GM19351 (cell line): Measurements from ENCODE around the gene LANCL3.
"Not testable (repeated sequence)": the region's sequence is repeated elsewhere in the genome, so short reads cannot be mapped to it uniquely, and the experiment has no call there.

Experiments
- ATAC-seq: cut with Tn5 transposase; IDR thresholded peaks from one replicate; pipeline ENCODE4 v1.9.1; 2021; ENCODE audit warnings: mild to moderate bottlenecking, moderate library complexity; ENCODE audit not compliant: unreplicated experiment

Gene LANCL3

DNA sequence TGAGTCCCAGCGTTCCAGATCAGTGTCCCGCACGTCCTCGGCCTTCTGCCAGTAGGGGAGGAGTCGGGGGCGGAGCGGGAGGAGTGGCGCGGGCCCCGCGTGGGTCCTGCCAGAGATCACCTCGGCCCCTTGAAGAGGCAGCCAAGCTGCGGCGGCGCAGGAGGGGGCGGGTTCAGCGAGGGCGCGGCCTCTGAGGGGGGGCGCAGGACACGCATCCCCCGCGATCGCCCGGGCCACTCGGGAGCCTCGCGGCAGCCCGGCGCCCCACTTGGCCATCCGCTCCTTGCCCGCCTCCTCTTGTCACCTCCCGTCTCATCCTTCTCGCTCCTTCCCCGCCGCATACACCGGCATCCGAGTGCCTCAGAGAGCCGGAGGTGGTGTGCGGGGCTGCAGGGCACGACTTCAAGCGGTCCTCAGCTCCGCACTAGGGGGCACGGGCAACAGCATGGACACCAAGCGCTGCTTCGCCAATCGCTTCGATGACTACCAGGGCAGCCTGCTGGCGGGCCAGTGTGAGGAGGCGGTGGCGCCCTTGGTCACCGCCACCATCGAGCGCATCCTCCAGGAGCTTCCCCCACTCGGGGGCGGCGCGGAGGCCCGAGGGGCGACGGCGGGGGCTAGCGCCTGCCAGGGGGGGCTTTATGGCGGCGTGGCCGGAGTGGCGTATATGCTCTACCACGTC lies at the start of gene LANCL3:
Gene LANCL3, plus strand, starts transcription at position 236 of the 682 bp plus-strand sequence. Its CDS starts 210 bp downstream, at position 446.
- ATAC-seq, result not testable (repeated sequence)

DNA sequence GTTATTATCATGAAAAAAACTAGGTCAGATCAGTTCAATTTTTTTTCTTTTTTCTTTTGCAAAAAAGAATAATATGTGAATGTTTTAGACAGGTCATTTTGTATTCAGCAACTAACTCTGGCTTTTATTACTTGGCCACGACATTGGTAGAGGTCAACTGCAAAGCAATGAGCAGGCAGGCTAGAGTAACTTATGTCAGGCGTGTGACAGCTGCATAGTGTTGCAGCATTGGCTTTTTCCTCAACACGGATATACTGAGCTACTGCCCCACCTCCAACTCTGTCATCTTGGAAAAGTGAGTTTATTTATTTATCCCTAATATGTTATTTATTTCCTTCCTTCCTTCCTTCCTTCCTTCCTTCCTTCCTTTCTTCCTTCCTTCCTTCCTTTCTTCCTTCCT lies 47.8 kb upstream of the LANCL3 start:
- ATAC-seq, result not testable (repeated sequence)

DNA sequence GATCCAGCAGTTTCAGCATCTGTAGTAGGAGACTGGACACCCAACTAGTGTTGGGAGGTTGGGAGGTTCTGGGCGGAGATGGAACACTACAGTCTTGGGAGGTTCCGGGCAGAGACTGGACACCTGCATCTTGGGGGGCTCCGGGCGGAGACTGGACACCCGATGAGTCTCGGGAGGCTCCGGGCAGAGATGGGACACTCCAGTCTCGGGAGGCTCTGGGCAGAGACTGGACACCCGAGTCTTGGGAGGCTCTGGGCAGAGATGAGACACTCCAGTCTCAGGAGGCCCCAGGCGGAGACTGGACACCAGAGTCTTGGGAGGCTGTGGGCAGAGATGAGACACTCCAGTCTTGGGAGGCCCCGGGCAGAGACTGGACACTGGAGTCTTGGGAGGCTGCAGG lies 29.5 kb upstream of the LANCL3 start:
- ATAC-seq, result no peak

DNA sequence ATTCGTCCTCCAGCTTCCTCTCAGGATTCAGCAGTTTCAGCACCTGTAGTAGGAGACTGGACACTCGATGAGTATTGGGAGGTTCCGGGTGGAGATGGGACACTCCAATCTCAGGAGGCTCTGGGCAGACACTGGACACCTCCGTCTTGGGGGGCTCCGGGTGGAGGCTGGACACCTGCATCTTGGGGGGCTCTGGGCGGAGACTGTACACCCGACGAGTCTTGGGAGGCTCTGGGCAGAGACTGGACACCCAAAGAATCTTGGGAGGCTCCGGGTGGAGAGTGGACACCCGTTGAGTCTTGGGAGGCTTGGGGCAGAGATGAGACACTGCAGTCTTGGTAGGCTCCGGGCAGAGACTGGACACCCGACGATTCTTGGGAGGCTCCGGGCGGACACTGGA lies 28.7 kb upstream of the LANCL3 start:
- ATAC-seq, result no peak

DNA sequence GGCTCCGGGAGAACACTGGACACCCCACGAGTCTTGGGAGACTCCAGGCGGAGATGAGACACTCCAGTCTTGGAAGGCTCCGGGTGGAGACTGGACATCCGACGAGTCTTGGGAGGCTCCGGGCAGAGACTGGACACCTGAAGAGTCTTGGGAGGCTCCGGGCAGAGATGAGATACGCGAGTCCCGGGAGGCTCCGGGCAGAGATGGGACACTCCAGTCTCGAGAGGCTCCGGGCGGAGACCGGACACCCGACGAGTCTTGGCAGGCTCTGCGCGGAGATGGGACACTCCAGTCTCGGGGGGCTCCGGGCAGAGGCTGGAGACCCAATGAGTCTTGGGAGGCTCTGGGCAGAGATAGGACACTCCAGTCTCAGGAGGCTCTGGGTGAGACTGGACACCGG lies 28.1 kb upstream of the LANCL3 start:
- ATAC-seq, result no peak

DNA sequence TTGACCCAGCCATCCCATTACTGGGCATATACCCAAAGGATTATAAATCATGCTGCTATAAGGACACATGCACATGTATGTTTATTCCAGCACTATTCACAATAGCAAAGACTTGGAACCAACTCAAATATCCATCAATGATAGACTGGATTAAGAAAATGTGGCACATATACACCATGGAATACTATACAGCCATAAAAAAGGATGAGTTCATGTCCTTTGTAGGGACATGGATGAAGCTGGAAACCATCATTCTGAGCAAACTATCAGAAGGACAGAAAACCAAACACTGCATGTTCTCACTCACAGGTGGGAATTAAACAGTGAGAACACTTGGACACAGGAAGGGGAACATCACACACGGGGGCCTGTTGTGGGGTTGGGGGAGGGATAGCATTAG lies 26.9 kb upstream of the LANCL3 start:
- ATAC-seq, result not testable (repeated sequence)

DNA sequence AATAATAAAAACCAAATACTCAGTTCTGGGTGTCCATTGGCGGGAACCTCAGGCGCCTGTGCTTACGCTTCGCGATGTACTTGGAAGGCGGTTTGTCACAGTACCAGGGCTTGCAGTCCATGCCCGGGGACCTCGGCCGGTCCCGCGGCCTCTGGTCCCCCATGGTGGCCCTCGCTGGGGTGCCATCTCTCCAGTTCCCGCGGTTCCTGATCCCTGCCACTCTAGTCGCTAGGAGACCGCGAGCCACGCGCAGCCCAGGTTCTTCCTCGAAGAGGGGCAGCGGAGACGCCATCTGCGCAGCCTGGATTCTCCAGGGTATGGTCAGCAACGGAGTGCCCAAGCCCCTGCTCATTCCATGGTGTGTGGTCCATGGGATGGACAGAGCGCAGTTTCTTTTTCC lies 26.4 kb upstream of the LANCL3 start:
- no peak for ATAC-seq

DNA sequence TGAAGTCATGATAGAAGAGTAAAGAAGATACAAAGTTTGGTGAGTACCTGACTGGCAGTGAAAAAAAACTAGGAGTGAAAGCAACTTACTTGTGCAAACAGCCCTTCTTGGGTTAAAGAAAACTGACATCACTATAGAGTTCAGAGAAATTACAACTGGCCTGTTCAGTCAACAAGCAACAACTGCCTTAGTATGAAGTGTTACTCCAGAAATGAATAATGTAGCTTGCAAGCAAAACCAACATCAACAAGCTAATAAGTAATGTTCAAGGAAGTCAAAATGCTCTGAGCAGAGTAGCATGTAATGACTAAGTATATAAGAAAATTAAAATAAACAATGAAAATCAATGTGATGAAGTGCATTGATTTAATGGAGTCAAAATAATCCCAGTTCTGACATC lies 21.8 kb upstream of the LANCL3 start:
- ATAC-seq, result not testable (repeated sequence)

DNA sequence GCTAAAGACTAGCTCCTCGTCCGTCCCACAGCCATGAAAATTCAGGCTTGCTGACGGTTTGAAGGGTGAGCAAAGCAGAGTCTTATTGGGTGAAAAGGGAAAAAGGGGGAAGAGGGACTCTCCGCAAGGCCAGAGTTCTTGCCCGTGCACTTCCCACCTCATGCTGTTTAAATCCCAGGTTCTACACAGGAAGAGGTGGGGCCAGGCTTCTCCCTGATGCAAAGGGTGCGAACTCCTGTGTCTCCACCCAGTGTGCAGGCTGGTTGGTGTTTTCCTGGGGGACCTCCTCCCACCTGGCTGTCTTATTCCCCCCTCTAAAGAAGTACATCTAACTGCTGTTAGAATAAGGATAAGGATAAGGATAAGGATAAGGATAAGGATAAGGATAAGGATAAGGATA lies 18.0 kb upstream of the LANCL3 start:
- no peak for ATAC-seq

DNA sequence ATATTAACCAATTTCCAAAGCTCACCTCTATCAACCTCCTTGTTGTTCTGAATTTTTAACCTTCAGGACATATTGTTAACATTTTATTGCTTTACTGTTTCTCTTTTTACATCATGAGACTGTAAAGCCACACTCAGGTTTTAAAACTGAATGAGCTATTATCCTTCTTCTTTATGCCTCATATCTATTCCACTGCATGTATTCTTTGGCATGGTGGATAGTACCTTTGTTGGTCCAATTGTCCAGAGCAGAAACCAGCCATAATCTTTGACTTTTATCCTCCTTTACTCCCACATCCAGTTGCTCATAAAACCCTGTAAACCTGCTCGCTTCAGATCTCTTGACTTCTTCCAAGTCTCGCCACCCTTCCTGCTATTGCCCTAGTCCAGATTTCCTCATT lies 6.2 kb upstream of the LANCL3 start:
- ATAC-seq, result not testable (repeated sequence)

DNA sequence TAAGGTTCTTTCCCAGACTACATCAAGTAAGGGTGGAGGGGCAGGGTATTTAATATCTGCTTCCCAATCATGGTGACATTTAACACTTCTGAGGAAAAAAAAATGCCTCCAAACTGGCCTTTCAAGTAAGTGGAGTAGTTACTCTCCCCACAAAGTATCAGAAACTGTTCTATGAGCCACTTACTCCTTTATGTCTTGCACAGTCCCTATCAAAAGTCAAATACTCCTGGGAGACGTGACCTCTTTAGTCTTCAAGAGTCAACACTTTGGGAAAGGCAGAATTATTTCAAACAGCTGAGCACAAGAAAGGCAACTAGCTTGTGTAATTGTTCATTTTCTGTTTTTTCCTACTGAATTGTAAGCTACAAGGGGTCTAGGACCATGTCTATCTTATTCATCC lies 1.1 kb upstream of the LANCL3 start:
- not testable (repeated sequence) for ATAC-seq

DNA sequence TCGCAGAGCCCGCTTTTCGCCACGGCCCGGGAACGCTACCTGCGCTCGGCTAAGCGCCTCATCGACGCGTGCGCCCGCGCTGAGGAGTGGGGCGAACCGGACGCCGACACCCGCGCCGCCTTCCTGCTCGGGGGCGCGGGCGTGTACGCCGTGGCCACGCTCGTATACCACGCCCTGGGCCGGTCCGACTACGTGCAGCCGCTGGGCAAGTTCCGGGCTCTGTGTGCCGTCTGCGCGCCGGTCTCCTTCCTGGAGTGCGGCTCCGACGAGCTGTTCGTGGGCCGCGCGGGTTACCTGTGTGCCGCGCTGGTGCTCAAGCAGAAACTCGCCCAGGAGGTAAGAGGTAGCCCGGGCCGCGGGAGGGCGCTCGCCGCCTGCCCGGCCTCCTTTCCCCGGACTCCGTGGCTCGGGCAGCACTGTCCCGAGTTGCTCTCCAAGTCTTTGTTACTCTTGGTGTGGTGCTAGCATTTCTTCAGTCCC lies 687 bp downstream of the LANCL3 start:
- ATAC-seq, result peak; percentile 63

DNA sequence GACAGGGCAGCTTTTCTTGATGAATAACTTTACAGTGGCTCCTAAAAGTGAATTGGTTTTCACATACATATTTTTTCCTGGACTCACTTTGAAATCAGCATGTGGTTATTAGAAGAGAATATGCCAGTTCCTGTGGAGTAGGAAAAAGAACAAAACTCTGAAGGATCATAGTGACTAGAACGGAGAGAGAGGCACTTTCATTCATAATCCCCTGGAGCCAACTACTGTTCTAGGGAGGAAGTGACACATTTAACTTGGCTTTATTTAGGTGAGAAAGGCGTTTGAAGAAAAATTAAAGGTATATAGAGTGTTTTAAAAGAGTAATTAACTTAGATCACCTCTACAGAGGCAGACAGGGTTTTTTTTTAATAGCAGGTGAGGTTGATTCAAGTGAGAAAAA lies 1.7 kb downstream of the LANCL3 start:
- ATAC-seq, result peak; percentile 36

DNA sequence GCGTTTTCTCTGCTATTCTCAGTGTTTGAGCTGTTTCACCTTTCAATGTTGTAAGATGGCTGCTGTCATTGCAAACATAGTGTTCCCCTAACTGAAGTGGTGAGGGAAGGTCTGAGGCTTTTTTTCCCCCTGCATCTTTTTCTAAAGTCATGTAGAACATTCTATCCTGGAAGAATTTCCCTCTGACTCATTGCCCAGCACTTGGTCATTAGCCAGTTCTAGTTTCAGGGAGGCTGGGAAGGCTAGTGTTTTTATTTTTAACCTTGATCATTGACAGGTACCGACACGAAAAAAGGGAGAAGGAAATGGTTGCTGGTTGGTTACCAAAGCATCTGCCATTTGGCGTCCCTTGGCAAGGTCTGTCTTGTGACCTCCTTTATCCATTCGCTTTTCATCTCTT lies 6.6 kb downstream of the LANCL3 start:
- no peak for ATAC-seq

DNA sequence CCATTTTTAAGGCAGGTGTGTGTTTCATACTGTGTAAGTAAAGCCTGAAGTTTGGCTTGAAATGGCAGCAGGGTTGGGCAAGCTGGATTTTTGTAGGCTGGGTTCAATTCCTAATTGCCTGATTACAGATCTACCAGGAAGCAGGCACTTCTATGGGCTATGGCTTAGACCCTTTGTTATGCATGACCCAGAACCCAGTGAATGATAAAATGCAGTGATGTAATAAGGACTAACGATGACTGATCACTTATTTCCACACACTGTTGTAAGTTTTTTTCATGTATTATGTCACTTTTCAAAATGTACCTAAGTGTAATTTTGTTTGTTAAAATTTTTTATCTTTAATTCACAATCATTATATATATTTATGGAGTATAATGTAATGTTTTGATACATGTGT lies 8.6 kb downstream of the LANCL3 start:
- ATAC-seq, result no peak

DNA sequence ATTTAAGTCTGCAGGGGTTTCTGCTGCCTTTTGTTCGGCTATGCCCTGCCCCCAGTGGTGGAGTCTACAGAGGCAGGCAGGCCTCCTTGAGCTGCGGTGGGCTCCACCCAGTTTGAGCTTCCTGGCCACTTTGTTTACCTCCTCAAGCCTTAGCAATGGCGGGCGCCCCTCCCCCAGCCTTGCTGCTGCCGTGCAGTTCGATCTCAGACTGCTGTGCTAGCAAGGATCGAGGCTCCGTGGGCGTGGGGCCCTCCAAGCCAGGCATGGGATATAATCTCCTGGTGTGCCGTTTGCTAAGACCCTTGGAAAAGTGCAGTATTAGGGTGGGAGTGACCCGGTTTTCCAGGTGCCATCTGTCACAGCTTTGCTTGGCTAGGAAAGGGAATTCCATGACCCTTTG lies 15.9 kb downstream of the LANCL3 start:
- ATAC-seq, result not testable (repeated sequence)

DNA sequence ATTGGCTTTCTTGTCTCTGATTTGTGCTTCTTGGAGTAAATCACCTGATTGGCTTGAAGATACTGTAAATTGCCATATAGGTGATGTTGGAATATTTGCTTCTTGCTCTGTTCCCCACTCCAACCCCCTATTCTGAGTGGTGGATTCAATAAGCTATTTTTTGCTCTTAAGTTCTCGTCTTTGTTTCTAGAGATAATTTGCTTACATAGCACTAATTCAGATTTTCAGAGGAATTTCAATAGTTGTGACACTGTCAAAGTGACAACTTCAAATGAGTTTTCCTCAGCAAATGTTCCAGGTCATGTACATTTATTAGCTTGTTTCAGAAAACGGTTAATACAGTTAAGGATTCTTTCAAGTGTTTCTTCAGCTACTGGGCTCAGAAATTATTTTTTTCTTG lies 18.6 kb downstream of the LANCL3 start:
- no peak for ATAC-seq

DNA sequence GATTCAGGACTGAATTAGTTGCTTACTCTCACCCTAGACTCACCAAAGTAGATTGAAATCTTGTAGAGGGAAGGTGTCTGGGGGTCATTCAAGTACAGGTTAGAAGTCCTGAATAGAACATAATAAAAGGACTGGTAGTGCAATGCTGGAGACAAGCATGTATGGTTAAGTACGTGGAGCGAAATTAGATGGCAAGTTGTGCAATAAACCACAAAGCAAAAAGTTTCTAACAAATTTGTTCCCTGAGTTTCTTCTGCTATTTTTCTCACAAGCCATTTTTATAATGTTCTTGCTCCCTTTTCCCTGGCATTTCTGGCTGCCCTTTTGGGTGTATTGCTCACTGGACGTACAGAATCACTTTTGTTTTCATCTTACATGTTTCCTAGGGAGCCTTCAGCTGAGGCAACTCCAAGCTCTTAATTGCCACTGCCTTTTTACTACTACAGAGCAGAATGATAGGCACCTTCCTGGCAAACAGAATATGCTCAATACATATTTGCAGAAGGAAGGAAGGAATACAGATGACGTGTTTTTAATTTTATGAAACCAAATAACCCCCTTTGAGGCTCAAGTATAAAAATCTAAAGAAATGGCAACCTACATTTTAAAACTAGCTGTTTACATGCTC lies 23.4 kb downstream of the LANCL3 start:
- ATAC-seq, result no peak

DNA sequence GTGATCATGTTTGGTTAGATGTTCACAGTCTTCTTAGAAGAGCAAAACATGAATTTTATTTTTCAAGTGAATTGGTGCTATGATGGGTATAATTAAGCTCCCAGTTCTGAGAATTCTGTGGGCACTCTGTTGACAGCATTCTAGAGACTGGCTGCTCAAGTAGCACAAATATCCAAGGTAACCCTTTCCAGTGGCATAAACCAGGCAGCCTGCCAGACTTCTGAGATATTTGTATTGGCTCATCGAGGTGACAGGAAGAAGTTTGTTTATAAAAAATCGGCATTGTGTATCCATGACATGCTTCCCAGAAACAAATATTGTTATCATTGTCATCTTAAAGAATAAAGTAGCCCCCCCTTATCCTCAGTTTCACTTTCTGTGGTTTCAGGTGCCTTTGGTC lies 28.3 kb downstream of the LANCL3 start:
- no peak for ATAC-seq

DNA sequence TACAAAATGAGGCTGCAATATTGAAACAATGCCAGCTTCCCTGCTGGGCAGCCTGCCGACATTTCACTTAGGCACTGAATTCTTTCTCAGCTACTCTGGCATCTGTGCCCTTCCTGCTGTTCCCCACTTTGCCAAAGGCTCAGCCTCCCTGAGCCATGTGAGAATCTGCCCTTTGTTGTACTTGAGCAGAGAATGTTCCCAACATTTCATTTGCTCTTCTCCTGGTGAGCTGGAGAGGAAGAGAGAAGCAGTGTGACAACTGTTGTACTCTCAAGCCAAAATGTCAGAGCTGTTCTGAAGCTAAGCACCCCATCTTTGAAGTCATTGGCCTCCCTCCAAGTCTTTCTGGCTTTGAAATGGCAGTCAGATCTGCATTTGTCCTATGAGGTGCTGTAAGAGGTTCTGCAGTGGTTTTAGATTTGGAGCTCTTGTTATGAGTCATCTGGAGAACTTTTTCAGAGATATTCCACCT lies 32.5 kb downstream of the LANCL3 start:
- peak; percentile 87 for ATAC-seq

DNA sequence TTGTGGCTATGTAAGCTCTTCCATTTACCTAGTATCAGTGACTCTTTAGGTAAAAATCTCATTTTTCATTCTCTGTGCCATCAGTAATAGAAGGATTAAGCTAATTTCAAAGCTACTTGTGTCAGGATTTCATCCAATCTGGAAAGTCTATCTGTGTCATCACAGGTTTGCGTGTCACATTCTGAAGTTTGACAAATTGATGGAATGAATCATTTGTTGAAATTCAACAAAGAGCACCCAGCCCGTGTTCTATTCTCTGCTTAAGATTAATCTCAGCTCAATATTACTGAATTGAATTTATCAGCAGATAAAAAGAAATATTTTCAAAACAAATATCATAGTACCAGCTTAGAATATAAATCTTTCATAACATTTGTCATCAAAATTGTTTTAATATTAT lies 35.8 kb downstream of the LANCL3 start:
- ATAC-seq, result no peak

DNA sequence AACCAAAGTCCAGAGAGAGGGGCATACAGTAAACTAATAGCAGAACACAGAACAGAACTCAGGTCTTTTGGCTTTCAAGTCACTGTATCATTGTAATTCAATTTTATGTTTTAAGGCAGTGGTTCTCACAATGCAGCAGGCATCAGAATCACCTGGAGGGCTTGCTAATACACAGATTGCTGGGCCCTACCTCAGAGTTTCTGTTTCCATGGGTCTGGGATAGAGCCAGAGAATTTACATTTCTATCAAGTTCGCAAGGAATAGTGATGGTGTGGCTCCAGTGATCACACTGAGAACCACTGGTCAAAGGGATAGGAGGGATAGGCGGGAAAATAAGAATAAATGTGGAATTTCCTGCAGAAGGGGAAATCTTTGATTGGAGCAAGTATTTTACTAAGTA lies 36.7 kb downstream of the LANCL3 start:
- no peak for ATAC-seq
